ENCODE results near the gene ARHGDIB.

Gene ARHGDIB

DNA sequence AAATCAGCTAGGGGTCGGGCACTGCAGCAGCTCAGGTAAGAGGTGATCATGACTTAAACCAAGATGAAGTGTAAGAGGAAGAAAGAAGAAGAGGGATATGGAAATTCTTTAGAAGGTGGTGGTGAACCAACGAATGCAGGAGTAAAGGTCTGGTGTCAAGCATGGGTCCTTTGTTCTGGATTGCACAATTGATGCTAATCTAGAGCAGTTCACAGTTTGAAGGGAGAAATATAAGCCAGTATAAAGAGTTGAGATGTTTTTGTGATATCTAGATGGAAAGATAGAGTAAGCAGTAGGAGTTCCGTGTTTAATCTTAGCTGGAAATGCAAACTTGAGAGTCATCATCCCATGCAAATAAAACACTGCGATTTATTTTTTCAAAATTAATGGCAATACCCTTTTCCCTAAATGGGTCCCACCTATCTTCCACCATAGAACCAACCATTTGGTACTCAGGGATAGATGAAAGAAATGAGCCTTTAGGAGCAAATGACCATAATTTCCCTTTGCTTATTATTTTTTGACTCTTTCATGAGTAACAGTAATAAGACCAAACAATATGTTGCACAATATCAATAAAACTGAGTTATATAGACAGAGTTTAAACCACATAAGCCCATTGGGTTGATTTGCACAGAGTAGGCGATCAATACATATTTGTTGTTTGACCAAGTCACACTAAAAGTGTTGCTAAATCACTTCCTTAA lies 60.7 kb downstream of the ARHGDIB start:
- DNase-seq (ENCODE audit: low read depth in 3 of 3, low spot score in 1 of 3): no peak

DNA sequence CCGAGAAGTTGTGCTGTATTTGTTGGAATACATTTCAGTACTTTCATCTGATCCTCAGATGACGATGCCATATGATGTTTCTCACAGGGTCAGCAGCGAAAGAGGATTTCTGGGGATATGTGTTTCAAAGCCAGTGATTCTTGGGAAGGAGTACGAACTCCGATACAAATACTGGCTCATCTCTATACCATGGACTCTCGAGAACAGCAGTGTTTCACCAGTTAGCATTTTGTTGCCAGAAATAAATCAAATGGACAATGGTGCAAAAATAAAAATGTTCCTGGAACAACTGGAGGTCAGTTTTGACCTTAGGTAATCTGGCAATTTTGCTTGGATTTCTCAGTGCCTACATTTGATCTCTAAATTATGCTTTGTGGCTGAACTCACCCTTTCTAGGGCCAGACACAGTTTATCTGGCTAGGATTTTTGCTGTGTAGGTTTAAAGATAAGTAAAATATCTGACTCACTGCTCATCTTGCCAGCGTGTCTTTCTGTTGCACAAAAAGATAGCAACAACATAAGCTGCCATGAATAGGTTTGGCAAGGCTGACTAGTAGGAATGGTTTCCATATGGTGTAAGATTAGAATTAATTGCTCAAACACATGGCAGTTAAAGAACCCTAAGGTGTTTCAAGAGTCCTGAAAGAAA lies 64.8 kb downstream of the ARHGDIB start:
- DNase-seq (ENCODE audit: low read depth in 3 of 3, low spot score in 1 of 3): no peak

DNA sequence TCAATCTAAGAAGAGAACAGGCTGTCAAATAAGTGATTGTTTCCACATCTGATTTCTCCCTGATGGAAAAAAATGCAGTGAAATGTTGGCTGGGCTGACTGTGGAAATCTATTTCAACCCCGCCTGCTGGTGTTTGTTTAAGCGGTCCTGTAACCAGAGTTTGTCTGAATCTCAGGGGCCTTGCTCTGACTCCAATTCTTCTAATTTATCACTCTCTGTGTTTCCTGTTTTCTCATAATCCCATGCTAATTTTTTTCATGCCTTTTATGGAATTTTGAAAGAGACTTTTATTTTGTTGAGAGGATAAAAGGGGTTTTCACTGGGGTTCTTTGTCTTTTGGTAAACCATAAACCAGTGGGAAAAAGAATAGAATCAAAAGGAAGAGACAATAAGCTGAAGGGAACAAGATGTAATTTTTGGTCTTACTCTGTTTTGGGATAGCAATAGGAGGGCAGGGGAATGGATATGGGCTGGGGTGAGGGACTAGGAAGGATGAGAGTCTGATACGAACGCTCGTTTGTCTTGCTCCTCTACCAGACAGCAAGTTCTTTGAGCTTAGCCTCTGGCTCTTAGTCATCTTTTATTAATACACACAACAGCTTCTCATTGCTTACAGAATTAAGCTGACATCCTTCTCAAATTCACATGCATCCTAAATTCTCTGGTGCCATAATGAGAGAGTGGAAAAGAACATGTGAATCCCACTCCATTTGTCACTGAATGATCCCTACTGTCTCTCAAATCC lies 67.7 kb downstream of the ARHGDIB start:
- DNase-seq (ENCODE audit: low read depth in 3 of 3, low spot score in 1 of 3): no peak

DNA sequence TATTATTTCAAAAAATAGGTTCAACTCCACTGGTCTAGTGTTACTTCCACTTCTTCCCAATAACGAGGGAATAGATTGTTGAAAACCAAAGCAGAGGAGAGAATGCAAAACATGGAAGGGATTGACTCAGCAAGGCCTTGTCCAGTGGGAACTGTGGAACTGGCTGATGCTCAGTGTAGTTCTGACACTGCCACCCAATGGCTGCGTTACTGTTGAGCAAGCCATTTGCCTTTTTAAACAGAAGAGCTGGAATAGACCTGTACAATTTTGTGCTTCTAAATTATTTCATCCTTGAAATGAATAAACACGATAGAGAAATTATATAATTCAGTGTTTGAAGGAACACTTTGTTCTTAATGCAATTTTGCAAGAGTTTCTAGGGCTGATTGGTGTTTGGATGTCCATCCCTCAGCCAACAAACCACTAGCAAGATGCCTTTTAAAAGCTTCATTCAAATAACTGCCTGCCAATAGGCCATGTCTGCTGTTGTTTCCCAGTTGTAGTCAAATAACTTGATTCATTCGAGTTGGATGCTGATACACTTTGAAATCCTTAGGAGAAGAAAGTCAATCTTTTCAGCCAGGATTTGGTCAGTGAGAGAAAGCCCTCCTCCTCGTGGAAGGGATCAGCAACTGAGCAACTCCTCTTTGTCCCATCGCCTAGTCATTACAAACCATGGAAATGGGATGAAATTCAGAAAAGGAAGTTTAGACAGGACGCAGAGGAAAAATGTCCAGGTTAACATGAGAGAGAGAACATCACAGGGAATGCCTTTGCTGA lies 68.5 kb downstream of the ARHGDIB start:
- no peak for DNase-seq (ENCODE audit: low read depth in 3 of 3, low spot score in 1 of 3)
